ENCODE results near the gene ALAS1. TPM values are rescaled to one million over a fixed set of nuclear protein-coding genes. Genes with fewer than 3 reads are reported as not detected.

Gene ALAS1
- total and polyA plus RNA-seq, 9 of the 15 experiments (the other 6 are each of a cell fraction or from before 2014, with no cell fraction given), result 21.4 to 49.5 (median 34.4) TPM

- TF ChIP-seq AFF4 (CRISPR knock-in tag; IDR thresholded peaks at IDR 0.05) (no peak), RBFOX2 (IDR thresholded peaks at IDR 0.05; ENCODE audit: low read depth, low read length) (peak; percentile 45), POLR2G (IDR thresholded peaks at IDR 0.05; ENCODE audit: low read depth, low read length) (peak; percentile 25; the same call in 1 of the 2 replicates), TCFL5 (CRISPR knock-in tag; conservative IDR thresholded peaks at IDR 0.05) (no peak), BRCA1 (IDR thresholded peaks at IDR 0.05) (no peak), BRCA1 (CRISPR knock-in tag; IDR thresholded peaks at IDR 0.05) (no peak), U2AF2 (optimal IDR thresholded peaks at IDR 0.05; ENCODE audit: low read depth, low read length) (no peak), THRAP3 (IDR thresholded peaks at IDR 0.05; ENCODE audit: borderline replicate concordance) (no peak), ZNF282 (CRISPR knock-in tag; IDR thresholded peaks at IDR 0.05) (no peak)
Measured at GRCh38 chr3:52218454-52218853, 20.5 kb downstream of the ALAS1 start (continued).

All from K562 (cell line).